HG02678 (cell line): Measurements from ENCODE around the gene OPA3.

Experiments used
- ATAC-seq: cut with Tn5 transposase; IDR thresholded peaks from one replicate; pipeline ENCODE4 v1.9.1; 2021; ENCODE audit warnings: mild to moderate bottlenecking, moderate library complexity; ENCODE audit not compliant: unreplicated experiment

Gene OPA3

GRCh38 chr19:45598267-45599001 lies 13.8 kb upstream of the OPA3 start:
- no peak for ATAC-seq

DNA sequence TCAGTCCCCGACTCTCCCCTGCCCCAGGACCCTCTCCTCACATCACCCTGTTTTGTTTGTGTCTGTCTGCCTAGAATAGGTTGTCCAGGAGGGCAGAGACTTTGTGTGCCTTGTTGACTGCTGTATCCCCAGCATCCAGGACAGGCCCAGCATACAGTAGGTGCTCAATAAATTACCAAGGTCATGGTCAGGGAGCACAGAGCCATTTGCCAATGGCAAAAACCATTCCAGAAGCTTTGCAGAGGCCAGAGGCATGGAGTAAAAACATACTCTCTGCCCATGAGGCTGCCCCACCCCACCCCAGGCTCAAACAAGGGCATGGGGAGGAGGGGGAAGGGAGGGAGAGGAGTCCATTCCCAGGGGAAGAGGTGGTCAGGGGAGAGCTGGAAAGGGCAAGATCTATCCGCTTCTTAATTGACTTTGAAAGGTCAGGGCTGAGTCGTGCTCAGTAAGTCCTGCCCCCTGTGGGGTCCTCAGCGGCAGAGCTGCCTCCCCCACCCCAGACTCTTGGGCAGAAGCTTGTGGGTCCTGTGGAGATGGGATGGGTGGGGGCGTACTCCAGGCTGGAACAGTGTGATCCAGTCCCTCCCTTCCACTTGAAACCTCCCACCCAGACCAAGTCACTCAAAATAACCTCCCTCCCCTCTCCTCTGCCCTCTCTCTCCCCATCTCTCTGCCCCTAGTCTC lies 13.0 kb upstream of the OPA3 start:
- ATAC-seq = no peak

- ATAC-seq = no peak
Observed at GRCh38 chr19:45595814-45596213, 11.2 kb upstream of the OPA3 start.

DNA sequence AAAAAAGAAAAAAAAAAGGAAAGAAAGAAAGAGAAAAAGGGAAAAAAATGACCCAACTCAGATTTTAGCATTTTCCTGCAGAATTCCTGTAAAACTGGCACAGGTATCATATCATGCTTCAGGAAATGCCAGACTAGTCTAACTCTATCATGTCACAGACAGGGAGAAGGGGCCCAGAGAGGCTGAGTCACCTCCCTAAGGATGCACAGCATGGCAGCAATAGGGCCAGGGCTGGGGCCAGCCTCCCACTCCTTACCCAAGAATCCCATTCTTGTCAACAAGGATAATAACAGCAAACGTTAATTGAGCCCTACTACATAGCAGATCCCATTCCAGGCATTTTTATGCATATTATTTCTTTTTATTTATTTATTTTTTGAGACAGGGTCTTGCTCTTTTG lies 8.9 kb upstream of the OPA3 start:
- ATAC-seq = no peak

- ATAC-seq = no peak
Observed at GRCh38 chr19:45592366-45592765, 7.8 kb upstream of the OPA3 start.

GRCh38 chr19:45591638-45592005 lies 7.0 kb upstream of the OPA3 start:
- no peak for ATAC-seq

DNA sequence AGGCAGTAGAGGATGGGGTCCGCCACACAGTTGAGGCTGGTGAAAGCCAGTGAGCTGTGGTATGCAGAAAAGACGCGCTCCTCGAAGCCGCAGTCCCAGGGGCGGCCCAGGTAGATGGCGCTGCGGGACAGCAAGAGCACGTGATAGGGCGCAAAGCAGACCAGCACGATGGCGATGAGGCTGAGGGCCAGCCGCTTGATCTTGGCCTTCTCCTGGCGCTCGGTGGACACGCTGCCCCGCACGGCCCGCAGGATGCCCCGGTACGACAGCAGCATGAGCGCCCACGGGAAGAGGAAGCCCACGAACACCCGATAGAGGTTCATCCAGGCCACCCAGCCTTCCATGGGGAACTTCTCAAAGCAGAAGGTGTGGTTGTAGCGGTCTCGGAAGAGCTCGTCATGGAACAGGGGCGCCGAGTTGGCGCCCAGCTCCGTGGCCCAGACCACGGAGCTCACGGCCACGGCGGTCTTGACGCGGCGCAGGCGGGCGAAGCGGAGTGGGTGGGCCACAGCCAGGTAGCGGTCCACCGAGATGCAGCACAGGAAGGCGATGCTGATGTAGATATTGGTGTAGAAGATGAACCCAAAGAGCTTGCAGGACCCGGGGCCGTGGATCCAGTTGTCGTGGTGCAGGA lies 6.5 kb upstream of the OPA3 start:
- no peak for ATAC-seq

GRCh38 chr19:45590300-45591003 lies 5.8 kb upstream of the OPA3 start:
- no peak for ATAC-seq

DNA sequence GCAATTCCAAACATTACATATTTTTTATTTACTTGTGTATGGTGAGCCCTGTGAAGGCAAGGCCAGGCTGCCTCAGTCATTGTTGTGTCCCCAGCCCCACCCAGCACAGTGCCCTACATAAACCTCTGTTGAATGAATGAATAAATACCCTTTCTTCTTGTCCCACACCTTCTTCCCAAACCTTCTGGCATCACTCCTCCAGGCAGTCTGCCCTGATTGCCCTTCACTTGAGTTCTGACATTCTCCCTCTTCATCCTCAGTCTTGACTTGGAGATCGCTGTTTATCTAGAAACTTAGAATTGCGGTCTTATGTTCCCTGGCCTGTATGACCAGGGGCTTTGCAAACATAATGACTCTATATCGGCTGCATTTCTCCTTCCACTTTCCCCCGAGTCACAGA lies 5.2 kb upstream of the OPA3 start:
- ATAC-seq = no peak

DNA sequence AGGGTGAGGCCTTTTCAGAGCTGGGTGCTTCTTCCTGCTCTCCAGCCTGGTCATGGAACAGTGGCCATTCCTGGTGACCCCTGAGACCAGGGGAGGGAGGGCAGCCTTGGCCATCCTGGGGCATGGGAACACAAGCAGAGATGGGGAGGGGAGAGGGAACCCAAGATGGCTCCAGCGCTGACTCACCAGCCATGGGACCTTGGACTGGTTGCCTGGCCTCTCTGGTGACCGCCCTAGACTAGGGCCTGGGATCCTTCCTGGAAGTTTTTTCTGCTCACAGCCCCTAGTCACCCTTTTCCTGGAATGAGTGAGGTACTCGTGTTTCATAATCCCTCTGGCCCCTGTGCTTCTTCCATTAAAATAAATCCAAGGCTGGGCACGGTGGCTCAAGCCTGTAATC lies 3.3 kb upstream of the OPA3 start:
- ATAC-seq = no peak

DNA sequence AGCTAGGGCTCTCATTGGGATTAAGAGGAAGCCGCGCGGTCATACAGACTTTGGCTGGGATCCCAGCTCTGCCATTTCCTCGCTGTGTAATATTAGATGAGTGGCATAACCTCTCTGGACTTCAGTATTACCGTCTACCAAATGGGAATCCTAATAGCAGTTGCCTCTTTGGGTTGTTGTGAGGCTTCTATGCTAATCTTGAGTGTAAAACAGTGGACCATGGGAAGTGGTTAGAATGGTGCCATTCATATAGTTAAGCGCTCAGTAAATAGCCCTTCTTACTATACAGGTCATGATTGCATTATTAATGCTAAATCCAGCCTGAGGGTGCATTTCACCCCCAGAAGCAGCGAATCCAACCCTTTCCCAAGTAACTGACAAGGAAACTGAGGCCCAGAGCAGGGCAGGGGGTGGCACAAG lies 566 bp upstream of the OPA3 start:
- ATAC-seq = no peak

DNA sequence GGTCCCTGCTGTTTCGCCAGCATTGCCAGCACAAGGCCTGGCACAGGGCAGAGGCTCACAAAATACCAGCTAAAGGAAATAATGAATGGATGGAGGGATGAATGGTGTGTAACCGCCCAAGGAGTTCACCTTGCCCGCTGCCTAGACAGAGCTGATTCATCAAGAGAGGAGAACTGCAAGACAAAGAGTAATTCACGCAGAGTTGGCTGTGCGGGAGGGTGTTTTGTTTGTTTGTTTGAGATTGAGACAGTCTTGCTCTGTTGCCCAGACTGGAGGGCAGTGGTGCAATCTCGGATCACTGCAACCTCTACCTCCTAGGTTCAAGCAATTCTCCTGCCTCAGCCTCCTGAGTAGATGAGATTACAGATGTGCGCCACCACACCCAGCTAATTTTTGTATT lies 3.0 kb downstream of the OPA3 start:
- ATAC-seq = no peak

- no peak for ATAC-seq
Observed at GRCh38 chr19:45578861-45579260, 5.7 kb downstream of the OPA3 start.

GRCh38 chr19:45577111-45577905 lies 7.3 kb downstream of the OPA3 start:
- ATAC-seq = no peak

DNA sequence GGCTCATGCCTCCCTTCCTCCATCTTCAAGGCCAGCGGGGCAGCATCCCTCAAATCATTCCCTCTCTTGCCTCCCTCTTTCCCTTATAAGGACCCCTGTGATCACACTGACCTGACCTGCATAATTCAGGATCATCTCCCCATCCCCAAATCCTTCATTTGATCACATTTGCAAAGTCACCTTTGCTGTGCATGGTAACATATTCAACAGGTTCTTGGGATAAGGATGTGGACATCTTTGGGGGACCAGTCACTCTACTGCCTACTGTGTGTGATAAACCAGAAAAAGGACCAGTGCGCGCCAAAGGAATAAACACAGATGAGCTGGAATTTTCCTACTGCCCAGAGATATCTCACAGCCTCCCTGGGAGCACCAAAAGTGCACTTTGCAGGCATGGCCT lies 7.9 kb downstream of the OPA3 start:
- no peak for ATAC-seq

DNA sequence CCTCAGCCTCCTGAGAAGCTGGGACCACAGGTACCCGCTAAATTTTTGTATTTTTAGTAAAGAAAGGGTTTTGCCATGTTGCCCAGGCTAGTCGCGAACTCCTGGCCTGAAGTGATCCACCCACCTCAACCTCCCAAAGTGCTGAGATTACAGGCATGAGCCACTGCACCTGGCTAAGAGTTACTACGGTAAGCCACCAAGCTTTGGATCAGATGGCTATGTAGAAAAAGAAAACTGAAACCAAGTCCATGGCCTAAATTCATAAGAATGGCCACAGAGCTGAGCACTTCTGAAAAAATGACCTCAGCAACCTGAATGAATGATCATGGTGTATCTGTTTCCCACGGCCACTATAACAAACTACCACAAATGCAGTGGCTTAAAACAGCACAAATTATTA lies 9.4 kb downstream of the OPA3 start:
- ATAC-seq = no peak

- ATAC-seq = no peak
Observed at GRCh38 chr19:45574526-45574925, 10.1 kb downstream of the OPA3 start.

DNA sequence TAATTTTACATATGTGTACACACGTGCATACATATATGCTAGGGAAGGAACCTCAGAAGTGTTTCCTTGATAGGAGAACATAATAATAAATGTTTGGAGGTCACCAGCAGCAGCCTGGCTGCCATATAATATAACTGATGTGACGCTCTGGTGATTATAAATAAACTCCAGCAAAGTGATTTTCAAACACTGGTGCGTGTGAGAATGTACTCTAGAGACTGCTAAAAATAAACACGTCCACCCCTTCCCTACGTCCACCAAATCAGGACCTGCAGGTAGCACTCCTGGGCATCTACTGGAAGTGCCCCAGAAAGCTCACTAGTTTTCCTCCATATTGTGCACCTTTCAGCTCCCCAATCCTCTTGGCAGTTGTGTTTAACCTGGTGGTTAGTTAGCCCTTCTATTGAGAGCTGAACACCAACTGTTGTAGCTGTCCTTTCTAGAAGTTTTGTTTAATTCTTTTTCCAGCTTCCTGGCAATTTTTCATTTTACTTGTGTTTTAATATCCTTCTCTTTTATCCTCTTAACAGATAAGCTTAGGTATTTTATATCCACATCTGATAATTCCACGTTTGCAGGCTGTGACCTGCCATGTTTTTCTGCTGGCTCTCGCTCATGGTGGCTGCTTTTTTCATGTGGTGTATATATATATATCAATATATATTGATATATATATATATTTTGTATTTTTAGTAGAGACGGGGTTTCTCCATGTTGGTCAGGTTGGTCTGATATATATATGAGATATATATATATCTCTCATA lies 13.0 kb downstream of the OPA3 start:
- no peak for ATAC-seq

DNA sequence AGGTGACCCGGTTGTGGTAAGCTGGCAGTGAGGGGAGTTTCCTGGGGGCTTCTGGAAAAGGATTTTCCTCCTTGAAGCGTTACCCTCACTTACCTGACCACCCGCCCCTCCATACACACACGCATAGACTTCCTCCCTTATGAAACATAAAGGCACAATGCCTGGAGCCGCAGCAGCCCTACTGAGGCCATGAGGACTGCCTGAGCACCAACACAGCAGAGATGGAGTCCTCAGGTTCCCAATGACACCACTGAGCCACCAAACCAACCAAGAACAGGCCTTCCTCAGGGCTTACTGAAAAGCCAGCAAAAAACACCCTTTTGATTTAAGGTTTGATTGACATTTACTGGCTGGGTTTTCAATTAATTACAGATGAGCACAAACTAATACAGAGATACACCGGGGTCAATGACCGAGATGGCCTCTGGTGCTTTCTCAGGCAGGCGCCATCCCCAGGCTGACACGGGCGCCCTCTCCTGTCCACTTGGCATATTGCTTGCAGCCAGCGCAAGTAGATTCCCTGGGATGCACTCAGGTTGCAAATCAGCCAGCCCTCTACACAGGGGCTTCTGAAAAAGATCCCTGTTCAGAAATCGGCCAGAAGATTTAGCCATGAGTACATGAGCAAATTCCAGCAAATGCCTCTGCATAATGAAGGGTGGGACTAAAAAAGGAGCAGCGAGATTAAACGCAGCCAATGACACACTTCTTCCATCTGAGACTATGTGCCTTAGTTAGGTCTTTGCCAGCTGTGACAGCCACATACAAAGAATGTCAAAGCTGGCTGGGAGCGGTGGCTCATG lies 14.8 kb downstream of the OPA3 start:
- no peak for ATAC-seq
